GM21423 (cell line): ENCODE results near the gene SYNDIG1L.

Experiments used
- ATAC-seq: cut with Tn5 transposase; IDR thresholded peaks from one replicate; pipeline ENCODE4 v1.9.1; 2021; ENCODE audit warnings: mild to moderate bottlenecking, moderate library complexity; ENCODE audit not compliant: unreplicated experiment

The SYNDIG1L gene

DNA sequence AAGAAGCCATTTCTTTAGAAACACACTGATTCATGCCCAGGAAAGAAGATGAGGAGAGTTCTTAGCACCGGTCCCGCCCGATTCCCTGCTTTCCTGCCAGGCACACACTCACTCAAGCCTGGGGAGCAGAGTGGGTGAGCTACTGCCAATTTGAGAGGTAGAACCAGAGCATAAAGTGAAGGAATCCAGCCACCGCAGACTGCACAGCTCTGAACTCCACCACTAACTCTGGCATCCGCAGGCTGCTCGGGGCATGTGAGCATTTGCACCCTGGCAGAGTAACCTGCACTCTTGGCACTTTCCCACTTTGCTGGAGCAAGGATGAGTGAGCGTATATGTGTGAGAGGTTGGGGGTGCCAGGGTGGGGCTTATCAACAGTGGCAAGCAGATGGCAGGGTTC, 4.0 kb upstream of the SYNDIG1L start:
- ATAC-seq, result no peak

DNA sequence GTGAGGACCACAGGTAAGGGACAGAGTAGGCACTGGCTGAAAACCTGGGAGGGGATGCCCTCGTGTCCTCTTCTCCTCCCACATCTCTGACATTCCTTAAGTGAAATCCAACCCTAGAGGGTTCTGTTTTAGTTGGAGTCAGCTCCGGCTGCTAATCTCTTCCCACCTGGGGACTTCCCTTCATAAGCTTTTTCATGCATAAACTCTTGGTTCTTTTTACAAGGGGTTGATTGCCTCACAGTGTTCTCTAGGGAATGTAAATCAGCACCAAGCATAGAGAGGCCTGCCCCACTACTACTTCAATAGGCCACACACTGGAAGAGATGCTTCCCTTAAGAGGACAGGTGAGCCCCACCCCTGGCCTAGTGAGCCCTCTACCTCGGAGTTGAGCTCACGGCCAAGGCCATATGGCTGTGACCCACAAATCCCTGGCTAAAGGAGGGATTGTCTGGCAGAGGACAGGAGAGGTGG, 3.2 kb upstream of the SYNDIG1L start:
- no peak for ATAC-seq

DNA sequence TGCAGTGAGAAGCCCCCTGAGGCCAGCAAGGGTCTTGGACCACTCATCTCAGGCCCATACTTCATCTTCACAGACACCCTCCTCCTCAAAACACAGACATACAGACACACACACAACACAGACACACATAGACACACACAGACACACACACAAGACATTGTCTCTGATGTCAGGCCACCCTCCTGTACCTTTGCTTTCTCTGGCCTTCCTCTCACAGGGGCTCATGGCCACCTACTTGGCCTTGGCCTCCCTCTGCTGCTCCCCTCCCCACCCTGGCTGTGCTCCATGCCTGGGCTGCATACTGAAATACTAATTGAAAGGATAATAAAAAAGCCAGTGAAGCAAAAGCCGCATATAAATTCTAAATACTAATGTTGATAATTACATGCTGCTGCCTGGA, 1.6 kb upstream of the SYNDIG1L start:
- ATAC-seq, result no peak

DNA sequence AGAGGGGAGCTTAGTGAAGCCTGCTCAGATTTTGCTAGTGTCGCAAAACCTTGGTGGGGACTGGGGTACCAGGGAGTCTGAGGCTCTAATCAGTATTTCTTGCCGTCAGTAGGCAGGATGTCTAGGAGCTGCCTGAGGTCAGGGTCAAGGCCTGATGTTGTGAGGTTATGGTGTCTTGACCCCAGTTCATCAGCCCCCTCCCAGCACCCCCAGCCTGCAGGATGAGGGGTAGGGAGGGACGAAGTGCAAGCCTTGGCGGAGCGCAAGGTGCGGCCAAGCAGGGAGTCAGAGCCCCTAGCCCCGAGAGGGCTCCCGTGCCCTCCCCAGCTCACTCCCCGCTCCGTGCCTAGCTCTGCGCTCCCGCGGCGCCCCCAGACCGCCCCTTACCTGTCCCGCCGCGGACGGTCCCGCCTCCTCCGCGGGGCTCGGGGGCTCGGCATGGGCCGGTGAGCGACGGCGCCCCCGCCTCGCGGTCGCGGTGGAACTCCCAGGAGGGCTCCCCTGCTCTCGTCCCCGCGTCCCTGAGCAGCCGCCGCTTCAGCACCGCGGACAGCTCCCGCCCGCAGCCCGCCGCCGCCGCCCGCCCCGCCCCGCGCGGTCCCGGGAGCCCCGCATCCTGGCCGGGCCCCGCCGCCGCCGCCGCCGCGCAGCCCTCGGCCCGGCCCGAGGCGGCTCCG, 347 bp downstream of the SYNDIG1L start:
- ATAC-seq, result no peak

DNA sequence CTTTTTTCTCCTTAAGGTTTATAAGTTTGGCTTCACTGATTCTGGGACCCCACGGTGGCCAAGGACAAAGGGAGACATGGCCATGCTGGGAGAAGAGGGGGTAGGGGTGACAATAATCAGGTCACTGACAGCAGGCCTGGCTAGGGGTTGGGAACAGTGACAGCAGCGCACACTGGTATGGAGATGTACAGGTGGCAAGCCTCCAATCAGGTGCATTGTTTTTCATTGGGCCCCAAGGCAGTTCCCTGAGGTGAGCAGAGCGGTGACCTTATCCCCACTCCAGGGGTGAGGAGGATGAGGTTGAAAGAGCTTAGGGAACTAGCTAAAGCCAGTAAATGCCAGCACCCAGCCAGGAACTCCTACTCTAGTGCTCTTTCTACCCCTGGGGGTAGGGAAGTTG, 1.4 kb downstream of the SYNDIG1L start:
- no peak for ATAC-seq

DNA sequence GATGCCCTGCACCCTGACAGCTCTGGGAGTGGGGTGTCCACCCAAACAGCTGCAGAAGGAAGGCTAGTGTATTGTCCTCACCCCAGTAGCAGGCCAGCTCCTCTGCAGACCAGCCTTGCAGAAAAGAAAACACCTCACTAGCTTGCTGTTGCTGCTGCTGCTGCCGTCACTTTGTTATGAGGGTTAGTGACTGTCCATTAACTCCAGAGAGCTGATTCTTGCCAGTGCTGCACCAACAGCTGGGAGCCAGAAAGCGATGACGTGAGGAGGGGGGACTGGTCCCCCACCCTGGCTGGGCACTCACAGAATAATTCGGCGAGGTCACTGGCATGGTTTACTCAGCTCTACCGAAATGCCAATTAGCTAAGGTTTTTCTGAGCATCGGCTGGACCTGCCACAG, 2.8 kb downstream of the SYNDIG1L start:
- ATAC-seq, result no peak

DNA sequence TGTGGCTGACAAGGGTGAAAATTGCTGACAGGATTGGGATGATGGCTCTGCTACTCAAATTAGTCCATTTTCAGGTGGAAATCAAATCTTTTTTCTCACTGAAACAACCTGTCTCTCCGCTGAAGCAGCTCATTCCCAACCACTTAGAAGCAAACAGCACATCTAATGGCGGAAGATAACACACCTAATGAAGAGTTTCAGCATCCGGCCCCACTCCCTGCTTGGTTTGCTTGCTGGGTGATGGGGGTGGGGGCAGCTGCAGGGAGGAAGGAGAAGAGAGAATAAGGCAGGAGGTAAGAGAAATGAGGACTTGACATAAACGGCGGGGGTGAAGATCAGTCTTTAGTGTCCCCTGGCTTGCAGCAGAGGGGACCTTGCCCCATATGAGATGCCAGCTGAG, 4.0 kb downstream of the SYNDIG1L start:
- ATAC-seq, result no peak

DNA sequence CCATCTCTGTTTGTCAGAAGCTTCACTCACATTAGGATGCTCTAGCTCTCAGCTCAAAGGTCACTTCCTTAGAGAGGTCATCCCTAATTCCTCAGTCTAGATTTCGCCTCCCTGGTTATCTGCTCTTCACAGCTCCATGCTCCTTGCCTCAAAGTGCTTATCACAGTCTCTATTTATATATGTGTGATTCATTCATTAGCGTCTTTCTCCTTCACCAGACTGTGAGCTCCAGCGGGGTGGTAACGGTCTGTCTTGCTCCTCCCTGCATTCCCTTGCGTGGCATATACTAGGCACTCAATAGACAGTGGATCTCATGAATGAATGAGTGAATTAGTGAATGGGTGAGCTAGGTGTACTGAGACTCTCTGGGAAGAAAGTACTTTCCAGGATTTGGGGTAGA, 6.9 kb downstream of the SYNDIG1L start:
- no peak for ATAC-seq

DNA sequence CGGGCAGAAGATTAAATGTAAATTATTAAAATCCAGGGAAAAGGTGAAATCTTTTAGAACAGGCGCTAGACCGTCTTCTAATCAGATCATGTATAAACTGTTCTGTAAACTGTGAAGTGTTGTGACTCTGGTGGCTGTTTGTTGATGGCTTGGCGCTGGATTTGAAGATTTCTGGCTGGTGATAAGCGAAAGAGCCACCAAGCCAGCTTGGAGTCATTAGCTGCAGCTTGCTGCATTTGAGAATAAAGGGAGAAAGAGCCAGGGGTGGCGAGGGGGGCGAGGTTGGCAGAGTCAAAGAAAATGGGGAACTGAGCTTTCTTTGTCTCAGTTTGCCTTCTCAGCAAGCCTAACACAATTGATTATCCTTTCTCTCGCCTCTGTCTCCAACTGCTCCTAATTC, 8.0 kb downstream of the SYNDIG1L start:
- ATAC-seq, result no peak

DNA sequence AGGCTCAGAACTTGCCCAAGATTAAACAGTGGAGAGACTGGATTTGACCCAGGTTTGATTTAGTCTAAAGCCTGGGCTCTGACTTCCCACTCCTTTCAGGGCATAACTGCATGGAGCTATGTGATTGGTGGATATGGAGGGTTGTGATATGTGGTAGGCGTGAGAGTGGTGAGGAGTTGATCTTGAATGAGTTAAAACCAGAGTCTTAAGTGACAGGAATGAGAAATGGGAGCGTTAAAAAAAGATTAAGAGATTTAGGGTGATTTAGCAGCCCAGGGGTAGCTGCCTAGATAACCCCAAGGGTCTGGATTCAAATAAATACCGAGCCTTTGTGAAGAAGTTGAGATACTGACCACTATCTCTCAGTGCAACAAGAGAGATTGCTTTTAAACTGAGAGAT, 8.4 kb downstream of the SYNDIG1L start:
- no peak for ATAC-seq

DNA sequence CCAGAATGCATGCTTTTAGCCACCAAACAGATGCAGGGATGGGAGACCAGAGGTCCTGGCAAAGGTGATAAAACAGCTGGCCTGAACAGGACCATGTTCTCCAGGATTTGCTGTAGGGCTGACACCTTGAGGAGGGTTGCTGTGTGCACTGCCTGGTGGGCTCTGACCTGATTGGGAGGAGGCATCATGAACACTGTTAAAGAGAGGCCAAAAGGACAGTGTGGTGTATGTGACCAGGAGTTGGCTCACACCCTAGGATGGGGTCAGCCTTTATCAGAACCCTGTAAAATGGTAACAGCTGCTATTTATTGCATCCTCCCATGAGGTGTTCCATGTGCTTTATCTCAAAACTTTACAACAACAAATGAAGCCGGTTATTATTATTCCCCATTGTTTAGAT, 8.8 kb downstream of the SYNDIG1L start:
- no peak for ATAC-seq

DNA sequence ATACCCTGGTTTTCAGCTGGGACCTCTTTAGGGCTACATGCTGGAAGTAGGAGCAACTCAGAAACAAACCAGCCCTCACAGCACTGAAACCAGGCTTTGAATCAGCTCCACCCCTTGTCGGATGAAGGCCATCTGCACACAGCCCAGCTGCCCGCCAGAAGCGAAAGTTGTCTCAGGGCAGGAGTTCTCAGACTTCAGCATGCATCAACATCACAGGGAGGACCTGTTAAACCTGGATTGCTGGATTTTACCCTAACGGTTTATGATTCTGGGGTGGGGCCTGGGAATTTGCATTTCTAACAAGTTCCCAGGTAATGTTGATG, 10.9 kb downstream of the SYNDIG1L start:
- no peak for ATAC-seq

DNA sequence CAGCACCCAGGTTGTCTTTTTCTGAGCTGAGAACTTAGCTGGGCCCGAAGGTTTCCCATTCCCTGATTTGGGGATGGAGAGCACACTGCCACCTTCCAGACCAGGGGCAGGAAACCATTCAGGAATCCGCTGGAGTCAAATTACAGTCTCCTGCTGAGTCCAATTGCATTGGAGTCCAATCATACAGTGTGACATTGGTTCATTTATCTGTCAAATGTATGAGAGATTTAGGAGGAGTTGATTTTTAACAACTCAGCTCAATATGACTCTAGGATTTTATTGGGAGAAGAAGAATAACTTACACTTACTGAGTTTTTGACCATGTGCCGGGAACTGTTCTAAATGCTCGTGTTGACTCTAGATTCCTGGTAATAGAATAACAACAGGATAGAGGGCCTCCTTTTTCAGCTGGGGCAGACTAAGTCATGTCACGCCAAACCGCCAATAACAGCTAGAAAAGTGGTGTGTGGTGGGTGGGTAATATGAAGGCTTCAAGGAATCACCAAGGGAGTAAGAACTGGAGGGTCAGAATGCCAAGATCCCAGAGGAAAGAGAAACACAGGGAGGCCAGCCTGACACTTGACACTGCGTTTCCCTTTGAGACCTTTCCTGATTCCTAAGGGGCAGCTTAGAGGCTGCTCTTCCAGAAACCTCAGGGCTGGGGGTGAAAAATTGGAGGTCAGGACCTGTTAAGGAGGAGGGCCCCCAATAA, 11.5 kb downstream of the SYNDIG1L start:
- no peak for ATAC-seq

DNA sequence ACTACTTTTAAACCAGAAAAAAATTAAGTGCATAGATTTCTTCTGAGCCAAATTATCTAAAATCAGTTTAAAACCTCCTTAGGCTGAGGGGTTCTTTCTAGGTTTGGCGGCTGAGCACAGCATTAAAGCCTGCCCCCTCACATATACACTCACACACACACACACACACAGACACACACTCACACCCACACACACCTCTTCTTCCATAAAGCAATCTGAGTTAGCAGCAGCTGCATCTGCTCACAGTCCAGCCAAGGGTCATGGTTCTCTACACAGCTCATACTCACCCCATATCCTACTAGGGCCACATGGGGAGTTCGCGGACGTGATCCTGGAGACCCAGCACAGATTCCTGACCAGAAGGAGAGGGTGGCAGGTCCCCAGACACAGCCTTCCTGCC, 12.4 kb downstream of the SYNDIG1L start:
- no peak for ATAC-seq

DNA sequence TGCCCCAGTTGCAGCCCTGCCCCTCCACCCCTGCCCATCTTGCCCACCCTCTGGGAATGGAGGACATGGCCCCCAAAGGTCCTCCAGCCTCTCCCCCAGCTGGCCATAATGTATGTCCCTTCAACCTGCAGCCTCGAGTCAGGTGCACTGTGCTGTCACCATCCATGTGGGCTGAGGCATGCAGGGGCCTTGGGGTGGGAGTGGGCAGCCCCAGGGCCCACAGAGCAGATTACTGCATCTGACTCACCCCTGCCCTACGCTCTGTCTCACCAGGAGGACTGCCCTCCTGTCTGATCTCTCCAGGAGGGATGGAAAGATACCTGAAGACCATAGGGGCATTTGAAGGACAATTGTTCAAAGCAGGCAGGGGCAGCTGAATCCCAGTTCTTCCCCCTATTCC, 13.3 kb downstream of the SYNDIG1L start:
- ATAC-seq, result no peak

DNA sequence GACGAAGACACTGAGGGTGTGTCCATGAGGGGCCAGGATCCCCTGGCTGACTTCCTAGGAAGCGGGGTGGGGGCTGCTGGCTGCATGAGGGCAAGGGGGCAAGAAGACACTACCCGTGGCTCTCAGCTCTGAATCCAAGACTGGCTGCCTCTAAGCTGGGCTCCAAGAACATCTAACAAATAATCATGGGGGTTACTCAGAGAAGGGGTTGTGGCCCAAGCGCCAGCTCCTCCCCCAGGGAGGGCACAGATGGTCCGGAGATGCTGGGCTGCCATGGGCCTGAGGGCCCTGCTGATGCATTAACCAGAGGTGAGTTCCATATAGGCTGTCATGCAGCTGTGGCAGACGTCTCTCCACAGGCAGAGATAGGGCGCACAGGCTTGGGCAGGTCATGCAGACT, 14.3 kb downstream of the SYNDIG1L start:
- no peak for ATAC-seq

DNA sequence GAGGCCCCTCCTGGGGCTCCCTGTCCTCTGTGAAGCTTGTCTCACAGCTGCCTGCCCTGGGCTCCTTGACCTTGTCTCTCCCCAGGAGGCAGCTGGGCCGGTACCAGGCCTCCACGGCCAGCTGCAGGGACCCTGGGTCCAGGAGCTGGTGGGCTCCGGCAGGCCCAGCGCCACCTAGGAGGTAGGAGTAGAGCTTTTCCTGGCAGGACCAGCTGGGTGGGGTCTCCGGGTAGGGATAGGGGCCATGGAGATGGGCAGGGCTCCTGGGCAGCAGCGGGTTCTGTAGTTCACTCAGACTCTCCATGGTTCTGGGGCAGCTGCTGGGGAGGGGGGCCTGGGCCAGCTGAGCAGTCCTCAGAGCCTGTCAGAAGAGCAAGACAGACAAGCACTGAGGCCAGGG, 16.6 kb downstream of the SYNDIG1L start:
- ATAC-seq, result no peak

DNA sequence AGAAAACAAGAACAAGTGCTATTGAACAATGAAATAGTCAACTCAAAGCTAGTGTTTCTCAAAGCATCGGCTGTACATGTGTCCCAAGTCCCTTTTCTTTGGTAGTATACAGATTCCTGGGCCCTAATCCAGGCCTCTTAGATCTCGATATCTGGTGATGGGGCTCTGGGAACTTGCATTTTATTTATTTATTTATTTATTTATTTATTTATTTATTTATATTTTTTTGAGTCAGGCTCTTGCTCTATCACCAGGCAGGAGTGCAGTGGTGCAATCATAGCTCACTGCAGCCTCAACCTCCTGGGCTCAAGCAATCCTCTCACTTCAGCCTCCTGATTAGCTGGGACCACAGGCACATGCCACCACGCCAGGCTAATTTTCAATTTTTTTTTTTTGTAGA, 17.1 kb downstream of the SYNDIG1L start:
- ATAC-seq, result no peak

DNA sequence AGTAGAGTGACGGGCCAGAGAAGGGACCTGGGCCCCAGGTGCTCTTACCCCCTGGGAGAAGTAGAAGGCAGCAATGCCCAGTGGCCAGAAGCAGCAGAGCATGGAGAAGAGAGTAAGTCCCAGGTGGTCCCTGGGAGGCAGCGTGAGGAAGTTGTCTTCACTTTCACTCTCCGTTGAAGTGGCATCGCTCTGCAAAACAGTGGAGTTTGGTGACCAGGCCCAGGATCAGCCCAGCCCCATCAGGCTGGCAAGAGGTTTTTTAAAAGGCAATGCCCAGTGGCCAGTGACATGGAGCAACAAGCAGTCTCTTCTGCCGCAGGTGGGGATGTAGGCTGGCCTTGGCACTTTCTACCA, 18.2 kb downstream of the SYNDIG1L start:
- no peak for ATAC-seq

DNA sequence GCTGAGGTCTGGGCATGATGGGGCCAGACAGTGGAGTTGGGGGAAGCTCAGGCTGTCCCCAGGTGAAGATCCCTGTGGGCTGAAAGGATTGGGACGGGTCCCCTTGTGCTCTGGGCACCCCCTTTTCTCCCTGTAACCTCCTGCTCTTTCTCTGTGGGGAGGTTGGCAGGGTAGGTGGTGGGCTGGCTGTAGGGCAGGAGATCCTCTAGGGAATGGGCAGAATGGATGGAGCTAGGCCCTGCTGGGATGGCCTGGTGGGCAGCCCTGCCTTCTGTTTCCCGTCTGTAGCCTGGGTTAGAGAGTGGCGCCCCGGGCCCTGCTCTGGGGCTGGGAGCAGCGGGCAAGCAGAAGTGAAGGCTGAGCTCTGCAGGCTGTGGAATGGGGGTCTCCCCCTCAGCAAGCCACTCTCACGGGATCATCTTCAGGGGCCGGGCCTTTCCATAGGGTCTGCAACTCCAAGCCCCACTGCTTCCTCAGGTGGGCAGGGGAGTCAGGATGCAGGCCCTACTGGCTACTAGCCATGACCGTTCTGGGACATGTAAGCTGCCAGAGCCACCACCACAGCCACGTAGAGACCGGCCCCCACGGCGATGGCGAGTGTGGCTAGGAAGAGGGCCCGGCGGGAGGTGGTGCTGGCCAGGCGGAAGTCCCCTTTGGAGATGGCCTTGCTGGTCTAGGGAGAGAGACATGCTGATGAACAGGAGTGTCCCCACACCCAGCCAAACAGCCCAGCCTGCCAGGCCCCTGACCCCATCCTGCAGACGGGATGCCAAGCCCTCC, 18.8 kb downstream of the SYNDIG1L start:
- ATAC-seq, result no peak

DNA sequence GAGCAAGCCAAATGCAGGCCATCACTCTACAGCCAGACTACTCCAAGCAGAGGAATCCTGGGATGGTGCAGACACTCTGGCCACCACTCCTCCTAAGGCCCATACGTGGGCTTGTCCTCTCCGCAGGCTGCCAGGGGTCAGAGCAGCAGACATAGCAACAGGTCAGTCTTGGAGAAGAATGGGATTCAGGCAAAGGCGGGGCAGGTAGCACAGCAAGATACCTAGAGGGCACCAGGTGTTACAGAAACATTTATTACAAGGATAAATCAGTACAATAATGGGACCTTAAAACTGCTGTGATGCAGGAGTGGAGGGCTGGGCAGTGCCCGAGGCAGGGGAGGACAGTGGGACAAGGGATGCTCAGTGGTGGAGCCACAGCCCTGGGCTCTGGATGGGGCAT, 20.3 kb downstream of the SYNDIG1L start:
- no peak for ATAC-seq

DNA sequence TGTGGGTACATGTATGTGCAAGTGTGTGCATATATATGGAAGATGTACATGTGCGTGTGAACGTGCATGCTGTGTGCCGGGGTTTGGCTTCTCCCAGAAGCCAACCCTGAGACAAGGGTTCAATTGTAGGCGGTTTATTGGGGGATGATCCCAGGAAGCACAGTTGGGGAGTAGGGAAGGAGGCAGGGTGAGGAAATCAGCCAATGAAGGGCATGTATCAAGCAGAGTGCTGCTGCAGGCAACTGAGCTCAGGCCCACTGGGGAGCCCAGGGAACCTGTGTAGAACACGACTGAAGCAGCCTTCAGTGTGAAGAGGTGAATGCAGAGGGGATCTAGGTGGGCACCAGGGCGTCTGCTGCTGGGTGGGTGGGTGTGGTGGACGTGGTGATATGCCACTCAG, 21.6 kb downstream of the SYNDIG1L start:
- no peak for ATAC-seq
